NOMO-1 treated with DMSO at 0.1 percent for 48 hours (cell line): ENCODE measurements around the gene REXO2.

Experiments
- DNase-seq: peaks from one replicate; lab custom pipeline; 2025; ENCODE audit not compliant: unreplicated experiment; lab: John Stamatoyannopoulos, UW

Gene REXO2

DNA sequence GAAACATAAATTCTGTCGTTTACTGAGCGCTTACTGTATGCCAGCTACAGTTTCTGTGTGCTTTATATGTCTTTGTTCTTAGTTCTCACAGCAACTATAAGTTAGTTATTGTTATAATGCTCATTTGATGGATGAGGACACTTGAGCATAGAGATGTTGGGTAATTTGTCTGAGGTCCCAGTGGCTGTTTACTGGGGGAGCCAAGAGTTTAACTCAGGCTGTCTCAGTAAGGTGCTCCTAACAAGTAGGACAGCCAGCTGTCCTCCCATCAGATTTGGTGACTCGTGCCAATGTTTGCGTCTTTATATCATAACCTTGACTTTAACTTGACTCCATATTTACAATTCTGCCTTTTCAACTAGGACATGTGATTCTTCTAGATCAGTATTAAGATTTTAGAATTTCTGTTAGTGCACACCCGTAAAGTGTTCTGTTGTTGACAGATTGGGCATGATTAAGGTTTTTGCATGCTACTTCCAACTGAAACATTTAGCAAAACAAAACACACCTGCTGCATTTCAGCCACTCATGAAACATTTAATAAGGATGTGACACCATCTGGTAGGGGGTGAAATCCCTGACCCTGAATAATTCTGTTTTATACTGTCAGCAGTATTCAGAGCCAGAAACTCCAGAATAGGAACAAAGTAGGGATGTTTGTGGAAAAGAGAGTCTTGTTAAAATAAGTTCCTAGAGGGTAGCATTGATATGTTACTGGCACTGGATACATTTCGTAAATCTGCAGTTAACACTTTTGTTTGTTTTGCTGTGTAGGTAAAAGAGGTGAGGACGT is 1.9 kb downstream of the REXO2 start:
- DNase-seq, result no peak

GRCh38 chr11:114441921-114442320 is 2.7 kb downstream of the REXO2 start:
- DNase-seq, result no peak

GRCh38 chr11:114442536-114442935 is 3.3 kb downstream of the REXO2 start:
- DNase-seq, result no peak

- DNase-seq, result no peak
Measured at GRCh38 chr11:114447444-114447843, 8.2 kb downstream of the REXO2 start.

- no peak for DNase-seq
Measured at GRCh38 chr11:114447892-114448291, 8.6 kb downstream of the REXO2 start.

DNA sequence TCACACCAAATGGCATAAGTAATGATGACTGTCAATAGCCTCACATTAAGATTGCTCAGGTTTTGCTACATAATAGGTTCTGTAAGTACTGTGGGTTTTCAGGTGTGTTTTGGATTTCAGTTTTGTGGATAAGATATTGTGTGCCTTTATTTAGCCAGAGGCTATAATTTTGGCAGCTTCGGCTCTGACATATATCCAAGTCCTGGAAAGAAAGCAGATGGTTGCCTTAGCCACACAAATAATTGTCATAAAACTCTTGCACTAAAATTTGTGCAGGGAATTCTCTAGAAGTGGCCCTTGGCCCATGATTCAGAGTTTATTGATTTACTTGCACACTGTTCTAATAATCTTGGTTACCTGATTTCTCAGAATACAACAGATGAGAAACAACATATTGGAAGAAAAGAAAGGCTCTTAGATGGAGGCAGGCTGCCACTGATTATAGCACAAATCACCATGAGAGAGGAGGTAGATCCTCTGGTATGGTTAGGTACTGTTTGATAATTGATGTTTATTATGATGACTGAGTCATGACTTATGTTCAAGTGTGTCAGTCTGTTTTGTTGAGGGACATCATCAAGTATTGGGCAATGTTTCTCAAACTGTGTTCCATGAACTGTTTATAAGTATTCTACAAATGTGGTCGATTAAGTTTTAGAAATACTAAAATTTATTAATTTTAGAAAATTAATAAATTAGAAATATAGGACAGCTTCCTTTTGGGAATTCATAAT is 9.6 kb downstream of the REXO2 start:
- no peak for DNase-seq

GRCh38 chr11:114449845-114450244 is 10.6 kb downstream of the REXO2 start:
- DNase-seq, result no peak

DNA sequence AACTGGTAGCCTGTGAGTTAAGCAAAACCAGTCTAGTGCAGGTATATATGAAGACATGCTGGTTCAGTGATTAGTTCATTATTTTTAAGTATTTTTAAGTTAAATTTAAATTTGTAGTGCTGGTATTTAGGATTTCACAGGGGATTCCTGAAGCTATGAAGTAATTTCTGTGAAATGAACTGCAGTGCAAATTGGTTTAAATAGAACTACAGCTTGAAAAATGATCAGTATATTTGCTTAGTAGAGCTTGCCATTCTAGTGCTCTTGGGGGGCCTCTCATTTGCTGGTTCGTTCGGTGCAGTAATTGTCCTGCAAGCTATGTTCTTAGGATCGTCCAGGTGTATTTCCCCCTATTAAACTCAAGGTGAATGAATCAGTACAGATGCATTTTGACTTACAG is 13.1 kb downstream of the REXO2 start:
- DNase-seq, result no peak

GRCh38 chr11:114463999-114464398 is 24.7 kb downstream of the REXO2 start:
- no peak for DNase-seq

DNA sequence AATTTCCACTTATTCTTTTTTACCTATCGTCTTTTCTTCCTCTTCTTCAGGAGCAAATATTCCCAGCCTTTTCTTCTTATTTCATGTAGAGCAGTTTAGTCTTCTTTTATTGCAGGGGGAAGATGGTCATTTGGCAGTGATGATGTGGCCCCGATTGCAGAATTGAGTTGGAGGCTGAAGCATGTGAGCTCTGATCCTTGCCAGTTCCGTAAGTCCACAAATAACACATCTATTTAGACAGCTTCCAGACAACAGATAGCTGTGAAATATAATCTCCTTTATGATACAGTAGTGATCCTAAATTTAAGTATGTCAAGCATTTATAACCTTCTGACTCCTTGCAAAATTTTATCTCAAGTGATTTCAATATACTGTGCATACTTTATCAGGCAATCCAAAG is 27.5 kb downstream of the REXO2 start:
- DNase-seq, result no peak

GRCh38 chr11:114472661-114473060 is 33.4 kb downstream of the REXO2 start:
- DNase-seq, result no peak

DNA sequence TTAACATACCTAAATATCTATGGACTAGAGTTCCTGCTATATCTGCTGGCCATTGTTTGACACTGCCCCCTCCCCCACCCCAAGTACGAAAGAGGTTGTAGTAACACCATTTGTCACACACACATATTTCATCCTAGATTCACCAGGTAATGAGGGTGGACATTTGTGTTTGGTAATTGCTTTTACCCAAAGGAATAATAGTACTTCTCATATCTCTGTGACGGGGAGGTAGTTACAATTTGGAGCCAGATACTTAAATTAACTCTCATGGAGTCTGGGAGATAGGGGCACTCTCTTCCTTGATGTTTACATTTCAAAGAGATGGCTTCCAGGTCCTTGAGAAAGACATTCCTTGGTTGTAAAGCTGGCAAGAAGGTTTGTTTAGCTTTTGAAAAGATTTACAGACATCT is 38.7 kb downstream of the REXO2 start:
- no peak for DNase-seq

- no peak for DNase-seq
Measured at GRCh38 chr11:114478768-114479167, 39.5 kb downstream of the REXO2 start.

DNA sequence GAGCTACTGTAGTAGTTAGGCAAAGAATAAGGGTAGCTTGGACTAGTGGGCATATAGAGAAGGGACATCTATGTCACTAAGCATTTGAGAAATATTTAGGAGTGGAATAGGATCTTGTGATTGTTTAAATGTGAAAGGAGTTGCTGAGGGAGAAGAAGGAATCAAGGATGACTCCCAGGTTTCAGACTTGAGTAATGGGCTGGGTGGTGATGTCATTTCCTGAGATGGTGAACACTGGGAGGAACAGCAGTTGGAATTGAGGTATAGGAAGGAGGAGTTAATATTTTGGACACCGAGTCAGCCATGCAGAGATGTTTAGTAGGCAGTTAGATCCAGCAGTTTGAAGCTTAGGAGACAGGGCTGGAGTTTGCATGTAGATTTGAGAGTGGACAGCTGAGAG is 40.1 kb downstream of the REXO2 start:
- DNase-seq, result no peak

DNA sequence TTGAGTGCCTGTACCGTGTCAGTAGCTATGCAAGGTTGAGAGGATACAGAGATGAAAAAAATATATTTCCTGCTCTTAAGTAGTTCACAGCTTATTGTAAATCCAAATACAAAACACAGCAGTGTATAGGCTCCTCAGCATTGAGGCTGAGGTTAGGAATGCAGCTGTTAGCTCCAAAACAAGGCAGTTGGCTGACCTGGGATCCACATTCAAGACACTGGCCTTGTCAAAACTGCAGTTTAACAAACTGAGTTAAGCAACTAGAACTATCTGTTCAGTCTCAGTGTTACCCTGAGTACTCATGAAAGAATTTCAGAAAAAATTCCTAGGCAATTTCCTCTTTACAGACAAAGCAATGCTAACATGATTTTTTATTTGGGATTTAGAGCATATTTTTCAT is 42.8 kb downstream of the REXO2 start:
- no peak for DNase-seq

DNA sequence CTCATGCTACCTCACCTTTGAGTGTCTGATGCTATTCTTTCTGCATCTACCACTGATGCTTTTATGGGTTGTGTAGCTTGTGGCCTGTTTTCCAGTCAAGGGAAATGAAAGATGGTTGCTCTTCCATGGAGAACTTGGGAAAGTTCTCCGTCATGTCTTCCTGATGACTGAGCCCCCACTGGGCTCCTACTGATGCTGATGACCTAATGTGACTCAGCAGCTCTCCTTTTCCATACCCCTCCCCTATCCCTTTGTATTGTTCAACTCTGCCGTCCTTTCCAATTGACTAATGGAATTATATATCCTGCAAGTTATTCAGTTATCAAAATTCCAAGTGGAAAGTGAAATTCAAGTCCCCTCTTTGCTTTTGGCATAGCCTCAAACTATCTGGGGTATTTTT is 44.7 kb downstream of the REXO2 start:
- no peak for DNase-seq

- DNase-seq, result no peak
Measured at GRCh38 chr11:114496915-114497314, 57.6 kb downstream of the REXO2 start.

DNA sequence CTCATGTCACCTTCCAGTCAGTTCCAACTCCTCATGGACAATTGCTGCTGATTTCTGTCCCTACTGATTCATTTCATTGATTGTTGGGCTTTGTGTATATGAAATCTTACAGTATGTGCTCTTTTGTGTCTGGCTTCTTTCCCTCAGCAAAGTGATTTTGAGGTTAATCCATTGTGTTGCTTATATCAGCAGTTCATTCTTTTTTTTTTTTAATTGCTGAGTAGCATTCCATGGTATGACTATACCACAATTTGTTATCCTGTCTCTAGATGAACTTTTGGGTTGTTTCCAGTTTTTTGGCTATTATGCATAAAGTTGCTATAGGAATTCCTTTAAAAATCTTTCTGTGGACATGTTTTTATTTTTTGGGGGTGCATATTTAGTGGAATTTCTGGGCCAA is 60.5 kb downstream of the REXO2 start:
- no peak for DNase-seq
